HG03095 (cell line): ENCODE results near the gene SLC30A4.

Source experiments
- ATAC-seq: cut with Tn5 transposase; IDR thresholded peaks from one replicate; pipeline ENCODE4 v1.9.1; 2021; ENCODE audit warnings: moderate library complexity; ENCODE audit not compliant: unreplicated experiment

The SLC30A4 gene

DNA sequence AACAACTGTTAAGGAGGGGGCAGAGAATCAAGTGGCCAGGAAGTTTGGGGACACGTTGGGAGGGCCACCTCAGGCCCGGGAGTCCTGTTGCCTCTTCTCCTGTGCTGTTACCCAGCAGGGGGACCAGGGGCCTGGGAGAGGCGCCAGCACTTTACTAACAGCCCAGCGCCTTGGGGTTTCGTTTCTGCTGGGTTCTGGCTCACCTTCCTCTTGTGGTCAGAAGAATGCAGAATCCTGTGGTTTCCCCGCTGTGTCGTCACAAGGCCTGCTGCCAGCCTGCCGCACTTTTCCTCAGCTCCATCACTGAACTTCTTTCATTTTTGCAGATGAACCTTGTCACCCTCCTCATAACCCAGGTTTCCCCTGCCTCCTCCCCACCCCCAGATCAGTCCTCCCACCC, 67.7 kb downstream of the SLC30A4 start:
- peak; percentile 43 for ATAC-seq

DNA sequence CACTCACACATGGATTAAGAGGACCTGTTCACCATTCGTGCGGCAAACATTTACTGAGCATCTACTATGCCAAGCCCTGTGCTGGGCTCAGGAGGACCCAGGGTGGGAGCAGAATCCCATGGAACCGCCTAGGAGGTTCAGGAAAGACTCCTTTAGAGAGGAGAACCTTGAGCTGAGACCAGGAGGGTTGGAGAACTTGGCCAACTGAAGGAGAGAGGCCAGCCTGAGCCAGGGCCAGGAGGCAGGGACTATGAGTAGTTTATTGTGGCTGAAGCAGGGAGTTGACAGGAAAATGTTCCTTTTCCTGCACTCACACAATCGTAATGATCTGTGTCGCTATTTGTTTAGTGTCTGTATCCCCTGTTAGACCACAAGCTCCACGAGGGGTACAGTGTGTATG, 71.3 kb downstream of the SLC30A4 start:
- ATAC-seq: no peak

DNA sequence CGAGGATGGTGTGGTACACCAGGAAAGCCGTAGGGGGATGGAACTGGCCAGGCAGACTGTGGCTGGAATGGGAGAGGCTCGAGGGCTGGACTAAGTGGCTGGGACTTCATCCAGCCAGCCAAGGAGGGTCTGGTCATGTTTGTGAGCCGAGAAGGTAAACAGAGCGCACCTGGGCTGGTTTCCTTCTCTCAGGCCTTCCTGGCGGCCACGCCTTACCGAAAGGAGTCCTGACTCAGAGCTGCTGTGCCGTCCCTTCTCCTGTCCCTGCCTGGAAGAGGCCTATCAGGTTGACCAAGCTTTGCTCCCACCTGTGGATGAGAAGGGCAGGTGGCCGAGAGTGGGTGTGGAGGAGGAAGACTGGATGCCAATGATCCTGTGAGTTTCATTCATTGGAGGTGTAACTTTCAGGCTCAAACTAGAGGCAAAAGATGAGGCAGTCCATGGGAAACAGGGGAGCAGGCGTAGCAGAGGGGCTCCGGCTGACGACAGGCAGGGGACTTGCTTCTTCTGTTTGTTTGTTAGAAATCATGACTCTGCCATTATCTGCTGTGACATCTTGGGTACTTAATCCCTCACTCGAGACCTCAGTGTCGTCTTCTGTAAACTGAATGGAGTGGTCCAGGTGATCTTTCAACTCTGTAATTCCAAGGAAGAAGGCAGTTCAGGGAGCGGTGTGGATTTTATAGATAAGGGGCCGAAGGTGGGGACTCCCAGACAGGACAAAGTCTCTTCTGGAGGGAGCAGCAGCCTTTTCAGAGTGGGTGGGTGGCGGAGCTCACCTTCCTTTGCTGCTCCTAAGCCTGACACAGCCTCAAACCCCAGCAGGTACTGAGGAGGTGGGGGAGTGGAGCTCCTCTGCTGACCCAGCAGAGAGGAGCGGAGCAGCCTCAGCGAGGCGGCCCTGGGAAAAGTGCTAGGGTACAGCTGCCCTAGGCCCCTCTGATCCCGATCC, 72.4 kb downstream of the SLC30A4 start:
- ATAC-seq: no peak

GRCh38 chr15:45449395-45449794, 73.2 kb downstream of the SLC30A4 start:
- no peak for ATAC-seq

DNA sequence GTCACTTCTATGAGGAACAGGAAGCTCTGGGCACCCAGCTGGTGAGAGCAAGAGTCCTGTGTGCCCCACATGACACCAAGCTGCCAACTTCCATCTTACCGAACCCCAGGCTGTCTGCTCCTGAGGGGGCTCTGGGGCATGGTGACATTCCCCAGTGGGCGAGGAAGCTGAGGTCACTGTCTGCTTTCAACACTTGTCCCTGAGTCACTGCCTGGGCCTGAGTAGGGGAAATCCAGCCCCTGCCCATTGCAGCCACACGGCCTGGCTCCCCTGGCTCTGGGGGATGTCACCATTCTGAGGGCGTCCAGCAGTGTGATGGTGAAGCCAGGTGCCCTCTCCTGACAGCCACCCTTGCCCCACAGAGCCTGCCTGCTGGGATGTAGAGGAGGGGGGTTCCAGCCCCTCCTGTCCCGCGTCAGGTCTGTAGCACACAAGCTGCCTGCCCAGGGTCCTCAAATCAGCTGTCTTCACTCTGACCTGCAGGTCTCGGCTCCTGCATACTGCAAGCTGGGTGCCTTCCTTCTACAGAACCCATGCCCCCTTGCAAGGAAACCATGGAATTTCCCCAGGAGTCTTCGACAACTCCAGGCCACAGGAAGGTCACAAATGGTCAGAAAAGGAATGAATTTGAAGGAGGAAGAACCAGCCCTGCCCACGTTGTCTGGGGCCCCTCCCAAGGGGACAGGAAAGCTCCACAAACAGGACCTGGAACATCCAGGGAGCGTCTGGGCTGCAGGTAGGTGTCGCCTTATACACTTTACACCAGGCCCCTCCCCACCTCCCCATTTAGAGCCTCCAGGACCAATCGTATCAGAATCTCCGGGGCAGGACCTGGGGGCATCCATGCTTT, 74.3 kb downstream of the SLC30A4 start:
- no peak for ATAC-seq

- no peak for ATAC-seq
Observed at GRCh38 chr15:45443645-45444044, 78.9 kb downstream of the SLC30A4 start.

GRCh38 chr15:45442507-45443135, 79.9 kb downstream of the SLC30A4 start:
- no peak for ATAC-seq

- ATAC-seq: no peak
Observed at GRCh38 chr15:45441686-45442085, 80.9 kb downstream of the SLC30A4 start.

DNA sequence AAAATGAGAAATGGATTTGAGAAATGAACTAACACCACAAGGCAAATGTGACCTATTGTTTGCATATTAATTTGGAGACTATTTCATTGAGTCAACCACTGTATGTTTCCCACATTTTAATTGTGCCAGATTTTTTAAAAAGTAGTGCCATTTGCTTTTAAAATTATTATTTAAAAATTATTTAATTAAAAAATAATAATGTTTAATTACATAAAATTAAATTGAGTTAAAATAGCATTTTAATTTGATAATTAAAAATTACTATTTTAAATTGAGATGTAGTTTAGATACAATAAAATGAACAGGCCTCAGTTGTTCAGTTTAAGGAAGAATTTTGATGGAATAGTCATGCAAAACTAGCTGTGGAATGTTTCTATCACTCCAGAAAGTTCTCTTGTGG, 81.5 kb downstream of the SLC30A4 start:
- ATAC-seq: no peak

DNA sequence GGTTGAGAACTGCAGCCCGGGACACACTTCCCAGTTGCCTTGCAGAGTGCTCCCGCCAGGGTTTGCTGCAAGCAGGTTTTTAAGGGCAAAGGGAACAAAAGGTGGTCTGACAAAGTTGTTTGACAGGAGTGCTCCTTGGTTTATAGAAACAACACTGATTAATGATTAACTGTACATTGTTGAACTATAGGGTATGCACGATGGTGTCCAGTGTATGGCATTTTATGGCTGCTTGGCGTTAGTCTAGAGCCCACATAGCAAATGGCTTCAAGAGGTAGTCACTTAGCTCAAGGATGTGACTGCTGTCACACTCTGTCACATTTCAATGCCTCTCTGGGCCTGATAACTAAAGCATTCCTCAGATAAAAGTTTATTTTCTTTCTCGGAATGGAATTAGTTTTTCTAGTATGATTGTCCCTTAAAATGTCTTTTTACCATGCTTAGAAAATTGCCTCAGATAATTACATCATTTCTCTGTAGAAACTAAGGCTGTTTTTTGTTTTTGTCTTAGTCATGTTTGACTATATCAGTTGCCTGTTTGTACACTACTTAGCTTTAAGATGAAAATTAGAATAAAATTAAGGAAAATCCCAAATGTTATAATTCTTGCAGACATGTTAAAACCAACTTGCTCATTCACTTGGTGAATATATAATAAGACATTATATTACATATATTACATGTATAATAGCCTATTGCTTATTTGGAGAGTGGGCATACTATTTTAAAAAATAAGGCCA, 82.9 kb downstream of the SLC30A4 start:
- no peak for ATAC-seq

GRCh38 chr15:45435124-45435903, 87.2 kb downstream of the SLC30A4 start:
- ATAC-seq: no peak

DNA sequence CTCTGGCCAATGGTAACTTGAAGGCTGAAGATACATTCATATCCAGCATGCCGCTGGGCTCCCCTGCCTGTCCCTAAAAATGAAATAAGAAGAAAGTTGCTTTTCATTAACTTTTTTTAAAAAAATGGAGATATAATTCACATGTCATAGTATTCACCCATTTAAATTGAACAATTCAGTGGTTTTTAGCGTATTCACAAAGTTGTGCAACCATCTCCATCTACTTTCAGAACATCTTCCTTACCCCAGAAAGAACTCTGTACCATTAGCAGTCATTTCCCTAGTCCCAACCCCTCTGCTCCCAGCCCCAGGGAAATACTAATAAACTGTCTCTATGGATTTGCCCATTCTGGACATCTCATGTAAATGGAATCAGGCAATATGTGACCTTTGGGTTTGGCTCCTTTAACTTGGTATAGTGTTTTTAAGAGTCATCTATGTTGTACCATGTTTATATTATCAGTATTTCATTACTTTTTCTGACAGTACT, 88.4 kb downstream of the SLC30A4 start:
- no peak for ATAC-seq

- ATAC-seq: no peak
Observed at GRCh38 chr15:45431511-45431910, 91.0 kb downstream of the SLC30A4 start.

- peak; percentile 87 for ATAC-seq
Observed at GRCh38 chr15:45429941-45430792, 92.4 kb downstream of the SLC30A4 start.
